Stimulated activated CD4-positive, alpha-beta T cell treated with anti-CD3 and anti-CD28 coated beads, Interleukin-4, amount 100 ng/mL, for 48 hours (primary cell): ENCODE data around the gene CEP20.

Experiments
- DNase-seq, 2 donors: peaks; one replicate each; pipeline ENCODE4 v3.0.0-alpha.2; 2020; ENCODE audit warnings: low read depth in 2 of 2

Gene CEP20

DNA sequence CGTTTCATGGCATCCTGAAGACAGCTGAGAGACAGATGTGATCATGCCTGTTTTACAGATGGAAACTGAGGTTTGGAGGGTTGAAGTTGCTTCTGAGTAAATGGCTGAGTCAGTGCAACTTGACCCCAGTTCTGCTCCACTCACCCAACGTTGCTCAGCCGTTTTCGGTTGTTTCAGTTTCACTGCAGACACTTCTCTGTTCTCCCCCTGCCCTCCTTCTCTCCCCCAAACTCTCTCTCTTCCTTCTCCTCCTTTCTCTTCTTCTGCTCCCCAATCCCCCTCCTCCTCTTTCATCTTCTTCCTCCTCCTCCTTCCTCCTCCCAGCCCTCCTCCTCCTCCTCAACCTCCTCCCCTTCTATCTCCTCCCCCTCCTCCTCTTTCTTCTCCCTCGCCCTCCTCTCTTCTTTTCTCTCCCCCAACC is 9.4 kb upstream of the CEP20 start:
- DNase-seq, result peak; percentile 26 to 47

- no peak for DNase-seq
These were observed 8.8 kb upstream of the CEP20 start for GRCh38 chr16:15897121-15897780.

DNA sequence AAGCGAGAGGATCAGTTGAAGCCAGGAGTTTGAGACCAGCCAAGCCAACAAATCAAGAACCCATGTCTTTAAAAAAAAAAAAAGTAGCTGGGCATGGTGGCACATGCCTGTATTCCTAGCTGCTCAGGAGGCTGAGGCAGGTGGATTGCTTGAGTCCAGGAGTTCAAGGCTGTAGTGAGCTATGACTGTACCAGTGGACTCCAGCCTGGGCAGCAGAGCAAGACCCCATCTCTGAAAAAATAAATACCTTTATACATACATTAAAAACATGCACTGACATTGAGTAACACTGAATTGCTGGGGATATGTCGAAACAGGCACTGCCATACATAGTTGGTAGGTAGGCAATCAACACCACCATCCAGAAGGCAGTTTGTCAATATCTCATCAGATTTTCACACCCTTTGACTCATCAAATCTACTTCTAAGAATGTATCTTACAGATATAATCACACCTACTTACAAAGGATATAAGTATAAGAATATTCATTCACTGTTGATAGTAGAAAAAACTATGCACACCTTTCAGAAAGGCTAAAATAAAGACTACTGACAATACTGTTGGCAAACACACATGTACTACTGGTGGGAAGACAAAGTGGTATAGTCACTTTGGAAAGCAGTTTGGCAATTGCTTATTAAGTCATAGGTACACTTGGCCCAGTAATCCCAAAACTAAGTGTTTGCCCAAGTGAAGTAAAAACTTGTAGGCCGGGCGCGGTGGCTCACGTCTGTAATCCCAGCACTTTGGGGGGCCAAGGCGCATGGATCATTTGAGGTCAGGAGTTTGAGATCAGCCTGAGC is 6.4 kb upstream of the CEP20 start:
- DNase-seq, result no peak

- DNase-seq, result no peak
These were observed 3.1 kb upstream of the CEP20 start for GRCh38 chr16:15891508-15891907.

DNA sequence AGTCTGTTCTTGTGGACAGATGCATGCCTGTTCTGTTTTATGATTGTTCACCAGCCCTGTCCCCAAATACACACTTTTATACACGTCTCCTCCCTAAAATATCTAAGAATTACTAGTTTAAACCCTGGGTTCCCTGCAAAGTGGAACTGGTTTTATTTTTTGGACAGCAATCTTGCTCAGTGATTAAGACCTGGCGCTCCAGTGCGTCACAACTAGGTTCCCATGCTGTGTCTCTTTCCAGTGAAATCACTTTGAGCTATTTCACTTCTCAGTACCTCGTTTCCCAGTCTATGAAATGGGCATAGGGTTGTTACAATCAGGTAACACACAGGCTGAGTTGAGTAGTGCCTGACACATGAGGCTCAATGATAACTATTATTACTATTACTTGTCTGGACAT is 1.1 kb downstream of the CEP20 start:
- no peak for DNase-seq

GRCh38 chr16:15886078-15886477 is 2.3 kb downstream of the CEP20 start:
- DNase-seq, result no peak

DNA sequence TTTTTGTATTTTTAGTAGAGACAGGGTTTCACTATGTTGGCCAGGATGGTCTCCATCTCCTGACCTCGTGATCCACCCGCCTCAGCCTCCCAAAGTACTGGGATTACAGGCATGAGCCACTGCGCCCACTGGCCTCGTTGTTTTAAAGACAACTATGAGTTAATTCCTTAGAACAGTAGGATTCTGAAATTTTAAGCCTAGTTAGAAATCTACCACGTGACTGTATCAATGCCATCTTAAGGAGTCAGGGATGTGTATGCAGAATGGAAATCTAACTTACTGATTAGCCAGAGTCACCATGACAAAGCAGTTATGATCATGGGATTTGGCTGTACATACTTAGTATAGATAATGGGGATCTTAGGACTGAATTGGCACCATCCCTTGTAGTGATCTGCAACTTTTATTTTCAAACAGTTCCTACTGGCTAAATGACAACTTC is 2.8 kb downstream of the CEP20 start:
- no peak for DNase-seq

- DNase-seq, result no peak
These were observed 5.8 kb downstream of the CEP20 start for GRCh38 chr16:15882563-15882962.

GRCh38 chr16:15881794-15882379 is 6.5 kb downstream of the CEP20 start:
- no peak for DNase-seq

DNA sequence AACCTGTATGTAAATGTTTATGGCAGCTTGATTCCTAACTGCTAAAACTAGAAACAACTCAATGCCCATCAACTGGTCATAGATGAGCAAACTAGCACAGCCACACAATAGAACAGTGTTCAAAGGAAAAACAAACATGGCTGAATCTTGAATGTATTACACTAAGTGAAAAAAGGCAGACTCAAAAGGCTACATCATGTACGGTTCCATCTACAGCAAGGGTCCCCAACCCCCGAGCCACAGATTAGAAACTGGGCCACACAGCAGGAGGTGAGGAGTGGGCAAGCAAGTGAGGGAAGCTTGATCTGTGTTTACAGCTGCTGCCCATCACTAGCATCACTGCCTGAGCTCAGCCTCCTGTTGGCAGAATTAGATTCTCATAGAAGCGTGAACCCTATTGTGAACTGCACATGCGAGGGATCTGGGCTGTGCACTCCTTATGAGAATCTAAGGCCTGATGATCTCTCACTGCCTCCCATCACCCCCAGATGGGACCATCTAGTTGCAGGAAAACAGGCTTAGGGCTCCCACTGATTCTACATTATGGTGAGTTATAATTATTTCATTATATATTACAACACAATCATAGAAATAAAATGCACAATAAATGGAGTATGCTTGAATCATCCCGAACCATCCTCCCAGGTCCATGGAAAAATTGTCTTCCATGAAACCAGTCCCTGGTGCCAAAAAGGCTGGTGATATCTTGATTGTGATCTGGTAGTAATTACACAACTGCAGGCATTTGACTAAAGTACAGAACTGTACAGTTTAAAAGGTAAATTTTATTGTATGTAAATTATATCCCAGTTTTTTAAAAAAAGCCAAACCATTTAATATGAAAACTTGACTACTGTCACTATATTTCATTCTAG is 7.7 kb downstream of the CEP20 start:
- no peak for DNase-seq

- no peak for DNase-seq
These were observed 9.1 kb downstream of the CEP20 start for GRCh38 chr16:15879255-15879811.

DNA sequence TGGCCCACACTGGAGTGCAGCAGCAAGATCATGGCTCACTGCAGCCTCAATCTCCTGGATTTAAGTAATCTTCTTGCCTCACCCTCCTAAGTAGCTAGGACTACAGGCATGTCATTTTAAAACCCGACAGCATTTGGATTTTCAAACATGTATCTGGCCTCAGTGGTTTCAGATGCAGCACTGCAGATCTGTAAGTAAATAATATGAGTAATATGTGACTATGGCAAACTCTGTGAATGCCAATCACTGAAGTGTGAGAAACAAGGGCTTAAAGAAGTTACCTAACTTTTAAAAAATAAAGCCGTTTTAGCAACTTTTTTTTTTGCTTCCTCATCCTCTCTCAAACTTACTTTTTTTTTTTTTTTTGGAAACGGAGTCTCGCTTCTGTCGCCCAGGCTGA is 11.9 kb downstream of the CEP20 start:
- no peak for DNase-seq

GRCh38 chr16:15874745-15875314 is 13.6 kb downstream of the CEP20 start:
- DNase-seq, result no peak

- DNase-seq, result no peak
These were observed 14.7 kb downstream of the CEP20 start for GRCh38 chr16:15873737-15874136.

DNA sequence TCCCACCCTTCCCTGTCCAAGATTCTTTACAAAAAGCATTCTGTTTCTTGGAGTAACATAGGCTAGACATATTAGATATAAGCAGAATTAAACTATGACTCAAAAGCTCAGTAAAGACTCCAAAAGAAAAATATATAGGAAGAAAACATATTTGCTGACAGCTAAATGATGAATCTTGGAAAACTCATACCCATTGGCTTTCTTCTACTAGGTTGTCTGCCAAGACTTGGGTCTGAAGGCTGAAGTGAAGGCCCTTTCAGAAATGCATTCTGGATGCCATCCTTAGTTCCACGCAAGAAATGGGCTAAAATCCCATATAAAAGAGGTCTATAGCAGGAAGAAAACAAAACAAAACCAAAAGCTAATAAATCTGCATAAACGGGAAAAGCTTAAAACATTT is 15.1 kb downstream of the CEP20 start:
- DNase-seq, result no peak

DNA sequence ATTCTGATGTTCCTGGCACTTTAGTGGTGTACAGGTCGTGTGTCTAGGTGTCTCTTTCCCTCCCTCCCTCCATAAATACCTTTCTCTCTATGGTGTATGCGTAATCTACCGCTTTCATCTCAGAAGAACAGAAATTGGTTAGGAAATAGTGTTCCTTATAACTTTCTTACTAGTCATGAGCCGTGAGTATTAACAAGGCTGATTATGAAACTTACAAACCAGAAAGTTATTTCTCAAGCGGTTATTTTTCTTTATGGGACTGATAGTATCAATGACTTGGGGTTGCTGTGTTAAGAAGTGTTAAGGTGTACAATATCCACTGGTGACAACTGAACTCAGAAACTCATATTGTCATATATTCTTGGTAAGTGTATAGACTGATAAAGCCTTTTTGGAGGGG is 18.4 kb downstream of the CEP20 start:
- no peak for DNase-seq

GRCh38 chr16:15866451-15866850 is 22.0 kb downstream of the CEP20 start:
- no peak for DNase-seq

- no peak for DNase-seq
These were observed 22.7 kb downstream of the CEP20 start for GRCh38 chr16:15865742-15866141.

DNA sequence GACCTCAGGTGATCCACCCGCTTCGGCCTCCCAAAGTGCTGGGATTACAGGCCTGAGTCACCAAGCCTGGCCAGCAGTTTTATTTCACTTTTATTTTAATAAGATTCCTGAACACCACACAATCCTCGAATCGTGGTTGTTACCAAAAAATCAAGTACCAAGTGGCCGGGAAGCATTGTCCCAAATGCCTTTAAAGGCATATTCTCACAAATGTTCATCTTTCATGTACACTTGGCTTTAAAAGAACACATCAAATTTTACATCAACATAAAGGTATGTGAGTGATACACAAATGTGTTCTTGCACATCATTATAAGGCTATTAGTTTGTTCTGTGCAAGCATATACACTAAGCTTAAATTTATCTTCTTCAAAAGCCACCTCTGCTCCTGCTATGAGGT is 23.5 kb downstream of the CEP20 start:
- no peak for DNase-seq

DNA sequence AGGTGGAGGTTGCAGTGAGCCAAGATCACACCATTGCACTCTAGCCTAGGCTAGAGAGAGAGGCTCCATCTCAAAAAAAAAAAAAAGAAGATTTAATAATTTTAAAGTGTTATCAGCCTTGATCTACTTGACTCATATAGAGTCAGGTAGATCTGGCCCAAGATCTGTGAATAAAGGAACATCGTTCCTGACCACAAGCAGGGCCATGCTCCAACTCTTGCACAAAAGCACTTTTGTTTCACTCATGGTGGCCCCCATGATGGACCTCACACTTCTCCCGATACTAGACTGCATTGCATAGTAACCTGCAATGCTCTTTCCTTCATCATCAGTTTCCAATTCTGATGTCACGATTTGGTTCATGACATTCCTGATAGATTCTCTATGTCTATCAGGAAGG is 26.4 kb downstream of the CEP20 start:
- no peak for DNase-seq

- no peak for DNase-seq
These were observed 29.3 kb downstream of the CEP20 start for GRCh38 chr16:15858921-15859668.
